NCI-H1694 (cell line): Measurements from ENCODE around the gene CKB.

Source experiments
- DNase-seq: peaks from one replicate; lab custom pipeline; 2025; lab: John Stamatoyannopoulos, UW

CKB gene

GRCh38 chr14:103549361-103550311 lies 27.0 kb upstream of the CKB start:
- peak; percentile 47 for DNase-seq

GRCh38 chr14:103548463-103549351 lies 26.1 kb upstream of the CKB start:
- DNase-seq, result no peak

DNA sequence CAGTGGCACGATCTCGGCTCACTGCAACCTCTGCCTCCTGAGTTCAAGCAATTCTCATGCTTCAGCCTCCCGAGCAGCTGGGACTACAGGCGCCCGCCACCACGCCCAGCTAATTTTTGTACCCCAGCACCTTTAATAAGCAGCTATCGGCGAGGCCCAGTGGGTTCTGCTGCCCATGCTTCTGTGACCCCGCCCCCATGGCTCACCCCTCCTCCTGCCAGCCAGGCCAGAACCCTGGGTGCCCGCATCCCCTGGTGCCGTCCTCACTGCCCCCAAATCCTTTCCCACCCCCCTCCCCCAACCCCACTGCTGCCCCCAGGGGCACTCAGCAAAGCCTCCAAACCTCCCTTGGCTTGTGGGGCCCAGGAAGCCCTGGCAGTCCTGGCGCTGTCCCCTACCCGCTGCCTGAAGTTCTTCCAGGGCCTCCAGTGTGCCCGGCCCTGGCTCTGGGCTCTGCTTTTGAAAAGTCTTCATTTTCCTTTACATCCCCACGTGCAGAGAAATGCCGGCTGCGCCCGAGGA lies 25.4 kb upstream of the CKB start:
- no peak for DNase-seq

- no peak for DNase-seq
These were observed 24.9 kb upstream of the CKB start for GRCh38 chr14:103547455-103547940.

DNA sequence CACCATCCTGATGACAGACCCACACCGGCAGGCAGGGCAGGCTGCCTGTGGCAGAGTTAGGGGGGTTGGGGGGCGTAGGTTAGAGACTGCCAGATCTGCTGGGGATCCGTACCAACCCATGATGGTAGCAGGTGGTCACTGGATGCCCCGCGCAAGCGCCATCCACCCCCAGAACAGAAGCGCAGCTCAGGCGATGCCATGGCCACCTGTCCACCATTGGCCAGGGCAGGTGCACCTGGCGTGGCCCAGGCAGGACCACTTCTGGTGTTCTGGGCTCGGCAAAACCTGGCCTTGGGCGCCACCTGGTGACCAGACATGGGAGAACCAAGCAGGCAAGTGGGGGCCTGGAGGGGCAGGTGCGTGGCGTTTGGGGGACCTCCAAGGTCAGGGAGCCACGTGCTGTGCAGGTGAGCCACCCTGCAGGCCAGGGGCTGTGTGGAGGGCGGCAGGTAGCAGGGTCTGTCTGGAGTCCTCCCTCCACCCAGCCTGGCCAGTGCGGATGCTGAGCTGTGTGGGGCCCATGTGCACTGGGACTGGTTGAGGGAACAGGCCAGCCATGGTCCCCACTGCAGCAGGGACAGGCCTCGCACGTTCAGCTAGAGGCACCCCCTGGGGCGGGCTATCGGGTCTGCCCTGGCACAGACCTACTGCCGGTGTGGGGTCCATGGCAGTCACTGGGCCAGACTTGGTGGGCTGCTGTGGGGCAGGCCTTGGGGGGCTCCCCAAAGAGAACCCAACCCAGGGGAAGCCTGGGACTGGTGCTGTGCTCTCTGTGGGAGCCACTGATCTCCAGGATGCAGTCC lies 24.2 kb upstream of the CKB start:
- DNase-seq, result peak; percentile 78

- no peak for DNase-seq
These were observed 23.5 kb upstream of the CKB start for GRCh38 chr14:103545915-103546651.

- no peak for DNase-seq
These were observed 22.7 kb upstream of the CKB start for GRCh38 chr14:103545219-103545914.

DNA sequence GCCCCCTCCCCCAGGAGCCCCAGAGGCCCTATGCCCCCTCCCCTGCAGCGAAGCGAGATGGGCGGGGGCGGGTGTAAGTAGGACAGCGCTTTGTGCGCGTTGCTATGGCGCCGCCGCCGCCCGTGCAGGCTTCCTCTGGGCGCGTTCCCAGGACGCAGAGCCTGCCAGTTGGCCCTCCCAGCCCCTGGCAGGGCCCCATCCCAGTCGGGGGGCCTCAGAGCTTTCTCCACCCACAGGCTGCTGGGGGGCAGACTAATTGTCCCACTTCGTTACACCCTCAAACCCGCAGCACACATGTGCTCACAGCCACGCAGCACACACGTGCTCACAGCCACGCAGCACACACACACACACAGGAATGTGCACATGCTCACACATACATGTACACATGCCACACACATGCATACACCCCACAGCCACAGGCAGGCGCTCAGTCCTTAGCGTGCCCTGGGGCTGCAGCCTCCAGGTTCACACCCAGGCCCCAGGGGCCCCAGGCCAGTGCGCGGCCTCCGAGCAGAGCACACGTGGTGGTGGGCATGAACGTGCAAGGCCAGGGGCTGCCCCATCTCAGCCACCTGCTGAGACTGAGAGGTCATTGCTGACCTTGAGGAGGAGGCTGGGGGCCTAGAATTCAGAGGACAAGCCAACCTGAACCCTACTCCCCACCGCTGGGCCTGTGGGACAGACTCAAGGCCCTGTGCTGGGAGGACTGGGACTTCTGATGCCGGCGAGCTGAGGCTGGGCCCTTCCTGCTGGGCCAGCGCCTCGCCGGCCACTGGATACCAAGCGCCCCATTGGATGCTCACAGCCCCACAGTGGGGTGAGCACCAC lies 22.0 kb upstream of the CKB start:
- DNase-seq, result peak; percentile 42

GRCh38 chr14:103543721-103544387 lies 21.2 kb upstream of the CKB start:
- DNase-seq, result no peak

DNA sequence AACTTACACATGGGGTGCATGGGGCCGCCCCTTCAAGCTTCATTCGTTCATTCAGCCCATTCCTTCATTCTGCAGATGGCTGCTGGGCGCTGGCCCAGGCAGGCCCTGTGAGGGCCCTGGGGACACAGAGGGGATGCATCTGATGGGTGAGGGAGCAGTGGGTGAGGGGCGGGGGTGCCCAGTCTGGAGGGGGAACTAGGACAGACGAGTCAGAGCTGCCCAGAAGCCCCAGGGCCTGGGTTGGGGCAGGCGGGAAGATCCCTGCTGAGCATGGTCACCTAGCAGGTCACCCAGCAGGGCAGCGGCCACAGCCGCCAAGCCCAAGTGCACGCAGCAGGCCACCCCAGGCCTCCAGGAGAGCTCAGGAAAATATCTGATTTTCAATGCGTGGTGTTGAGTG lies 20.5 kb upstream of the CKB start:
- DNase-seq, result no peak

GRCh38 chr14:103542605-103543088 lies 20.0 kb upstream of the CKB start:
- no peak for DNase-seq

DNA sequence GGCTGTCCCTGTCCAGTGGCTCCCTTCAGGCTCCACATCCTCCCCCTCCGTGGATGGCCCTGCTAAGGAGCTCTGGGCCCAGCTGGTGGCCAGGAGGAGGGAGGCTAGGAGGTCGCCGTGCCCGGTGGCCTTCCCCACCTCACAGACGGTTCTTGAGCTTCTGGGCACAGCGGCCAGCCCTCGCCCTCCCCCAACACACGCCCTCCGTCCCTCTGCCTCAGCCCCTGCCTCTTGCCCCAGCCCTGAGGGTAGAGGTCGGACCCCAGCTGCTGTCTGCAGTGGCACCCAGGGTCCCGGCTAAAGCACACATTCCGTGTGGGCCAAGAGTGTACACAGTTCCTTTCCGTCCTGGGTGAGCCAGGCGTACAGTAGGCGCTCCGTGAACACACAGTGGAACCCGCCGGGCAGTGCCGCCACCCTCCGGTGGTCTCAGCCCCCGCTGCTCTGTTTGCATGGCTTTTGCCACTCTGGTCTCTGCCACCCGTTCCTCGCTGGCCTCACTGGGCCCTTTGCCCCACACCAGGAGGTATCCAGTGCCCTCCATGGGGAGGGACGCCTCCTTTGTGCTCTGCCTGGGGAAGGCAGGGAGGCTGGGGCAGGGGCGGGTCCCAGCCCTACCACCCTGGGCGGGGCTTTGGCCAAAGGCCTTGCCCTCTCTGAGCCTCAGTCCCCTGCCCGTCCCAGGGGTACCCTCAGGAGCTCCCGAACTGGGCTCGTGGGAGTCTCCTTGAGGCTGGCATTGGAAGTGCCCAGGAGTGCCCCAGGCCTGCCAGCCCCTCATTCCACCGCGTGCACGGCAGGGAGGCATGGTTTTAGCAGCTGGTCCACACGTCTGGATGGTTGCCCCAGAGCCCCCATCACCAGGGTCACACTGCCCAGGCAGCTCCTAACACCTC lies 19.3 kb upstream of the CKB start:
- DNase-seq, result no peak

DNA sequence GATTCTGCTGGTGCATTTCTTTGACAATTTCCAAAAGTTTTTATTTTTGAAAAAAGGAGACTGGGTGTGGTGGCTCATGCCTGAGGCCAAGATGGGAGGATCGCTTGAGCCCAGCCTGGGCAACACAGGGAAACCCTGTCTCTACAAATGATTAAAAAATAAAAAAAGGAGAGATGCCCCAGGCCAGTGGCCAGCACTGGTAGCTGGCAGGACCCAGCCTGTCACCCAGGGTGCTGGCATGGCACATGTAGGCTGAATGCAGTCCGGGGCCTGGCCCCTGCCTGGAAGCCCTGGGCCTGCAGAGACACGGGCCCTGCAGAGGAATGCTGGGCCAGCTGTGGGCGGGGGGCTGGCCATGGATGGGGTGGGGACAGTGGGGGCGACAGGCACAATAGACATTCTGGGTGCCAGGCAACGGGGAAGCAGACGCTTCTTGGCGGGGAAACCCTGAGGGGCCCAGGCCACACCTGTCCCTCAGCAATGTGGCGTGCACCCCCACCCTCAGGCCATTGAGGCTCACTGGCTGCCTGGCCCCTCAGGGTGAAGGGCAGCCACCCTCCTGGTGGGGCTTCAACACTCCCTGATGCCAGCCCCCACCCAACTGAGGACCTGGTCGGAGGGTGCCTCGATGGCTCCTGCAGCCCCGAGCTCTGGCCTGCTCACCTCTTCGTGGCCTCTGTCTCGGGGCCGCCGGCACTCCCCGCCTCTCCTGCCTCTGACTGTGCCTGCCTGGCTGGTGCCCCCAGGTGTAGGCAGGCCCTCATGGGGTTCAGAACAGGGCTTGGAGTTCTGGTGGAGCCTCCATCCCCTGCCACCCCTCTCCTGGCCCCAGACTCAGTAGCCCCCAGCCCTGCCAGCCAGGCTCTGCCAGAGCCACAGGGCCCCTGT lies 18.4 kb upstream of the CKB start:
- no peak for DNase-seq

- DNase-seq, result no peak
These were observed 16.6 kb upstream of the CKB start for GRCh38 chr14:103539056-103539825.

GRCh38 chr14:103538291-103539055 lies 15.8 kb upstream of the CKB start:
- no peak for DNase-seq
